LNCAP (cell line): ENCODE results near the gene SYNE1.

Source experiments
- TF ChIP-seq, protein P1 (sequence below): fragments of 450-650 bp; IDR thresholded peaks from 2 replicates; pipeline ENCODE4 v1.5.1; 2017; ENCODE audit warnings: mild to moderate bottlenecking

SYNE1 gene

DNA sequence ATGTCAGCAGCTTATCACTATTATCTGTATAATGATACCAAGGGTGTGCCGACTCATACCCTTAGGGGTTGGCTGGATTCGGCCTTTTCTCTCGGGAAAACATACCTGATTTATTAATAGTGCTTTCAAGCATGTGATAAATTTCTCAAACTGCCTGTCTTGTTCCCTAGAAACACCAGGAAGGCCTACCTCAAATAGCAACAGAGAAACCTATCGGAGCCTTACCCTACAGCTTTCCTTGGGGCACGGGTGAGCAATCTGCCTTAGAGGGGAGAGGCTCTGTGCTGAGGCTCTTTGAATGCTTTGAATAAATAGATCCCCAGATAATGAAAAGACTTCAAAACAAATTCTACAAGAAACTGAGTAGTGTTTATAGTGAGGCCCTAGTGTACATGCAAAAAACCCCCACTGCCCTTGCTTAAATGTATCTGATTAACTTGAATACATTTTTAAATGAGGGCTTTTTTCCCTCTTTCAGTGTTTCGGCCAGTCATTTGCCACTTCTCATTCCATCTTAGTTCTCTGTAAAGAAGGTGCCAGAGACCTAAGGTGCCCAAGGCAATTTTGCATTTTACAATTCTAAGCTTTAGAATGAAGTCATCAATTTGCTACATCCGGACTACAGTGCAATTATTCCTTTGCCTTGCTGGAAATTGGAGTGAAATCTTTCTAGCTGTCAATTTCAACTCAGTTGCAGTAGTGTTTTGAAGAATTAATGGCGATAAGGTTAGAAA is 509.6 kb downstream of the SYNE1 start:
- TF ChIP-seq, protein P1, sequence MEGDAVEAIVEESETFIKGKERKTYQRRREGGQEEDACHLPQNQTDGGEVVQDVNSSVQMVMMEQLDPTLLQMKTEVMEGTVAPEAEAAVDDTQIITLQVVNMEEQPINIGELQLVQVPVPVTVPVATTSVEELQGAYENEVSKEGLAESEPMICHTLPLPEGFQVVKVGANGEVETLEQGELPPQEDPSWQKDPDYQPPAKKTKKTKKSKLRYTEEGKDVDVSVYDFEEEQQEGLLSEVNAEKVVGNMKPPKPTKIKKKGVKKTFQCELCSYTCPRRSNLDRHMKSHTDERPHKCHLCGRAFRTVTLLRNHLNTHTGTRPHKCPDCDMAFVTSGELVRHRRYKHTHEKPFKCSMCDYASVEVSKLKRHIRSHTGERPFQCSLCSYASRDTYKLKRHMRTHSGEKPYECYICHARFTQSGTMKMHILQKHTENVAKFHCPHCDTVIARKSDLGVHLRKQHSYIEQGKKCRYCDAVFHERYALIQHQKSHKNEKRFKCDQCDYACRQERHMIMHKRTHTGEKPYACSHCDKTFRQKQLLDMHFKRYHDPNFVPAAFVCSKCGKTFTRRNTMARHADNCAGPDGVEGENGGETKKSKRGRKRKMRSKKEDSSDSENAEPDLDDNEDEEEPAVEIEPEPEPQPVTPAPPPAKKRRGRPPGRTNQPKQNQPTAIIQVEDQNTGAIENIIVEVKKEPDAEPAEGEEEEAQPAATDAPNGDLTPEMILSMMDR = no peak

DNA sequence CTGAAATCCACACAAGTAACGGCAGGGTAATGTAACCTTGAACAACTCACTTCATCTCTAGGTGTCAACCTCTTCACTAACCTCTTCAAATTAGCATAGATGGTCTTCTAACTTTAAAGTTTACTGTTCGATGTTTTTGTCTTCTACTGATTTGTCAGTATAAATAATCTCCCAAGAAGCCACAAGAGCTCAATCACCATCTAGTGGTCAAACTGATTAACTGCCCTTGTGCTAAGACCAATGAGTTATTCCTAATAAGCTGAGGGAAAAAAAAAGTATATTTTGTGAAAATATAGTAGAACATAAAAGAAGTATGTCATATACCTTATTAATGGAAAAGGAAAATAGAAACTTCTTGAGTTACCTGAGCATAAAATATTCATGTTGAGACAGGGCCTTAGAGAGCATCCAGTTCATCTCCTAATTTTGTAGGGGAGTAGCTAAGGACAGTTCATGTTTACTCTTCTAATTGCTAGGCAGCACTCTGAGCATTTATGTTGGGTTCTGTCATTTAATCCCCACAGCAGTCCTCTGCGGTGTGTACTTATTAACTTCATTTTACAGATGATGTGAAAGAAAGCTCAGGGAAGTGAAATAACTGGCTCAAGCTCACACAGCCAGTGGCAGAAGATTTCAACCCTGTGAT is 512.6 kb downstream of the SYNE1 start:
- TF ChIP-seq, protein P1 = peak; percentile 88

GRCh38 chr6:152123076-152123475 is 514.1 kb downstream of the SYNE1 start:
- TF ChIP-seq, protein P1 = no peak

DNA sequence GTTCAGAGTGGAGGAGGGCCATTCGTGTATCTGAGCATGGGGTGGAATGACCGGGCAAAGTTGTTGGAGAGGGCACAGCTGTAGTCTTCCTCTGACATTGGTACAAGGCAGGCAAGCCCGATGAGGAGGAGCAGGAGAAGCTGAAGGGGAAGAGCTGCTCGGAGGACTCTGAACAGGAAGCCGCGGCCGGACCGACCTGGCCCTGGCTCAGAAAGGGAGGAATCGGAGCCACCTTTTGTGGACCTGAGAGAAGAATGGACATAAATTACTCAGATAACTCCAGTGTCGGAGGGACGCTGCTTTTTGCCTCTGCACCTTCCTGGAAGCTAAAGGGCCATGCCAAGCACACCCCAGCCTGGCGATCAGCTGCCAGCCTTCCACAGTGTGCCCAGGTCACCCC is 514.7 kb downstream of the SYNE1 start:
- TF ChIP-seq, protein P1 = no peak

DNA sequence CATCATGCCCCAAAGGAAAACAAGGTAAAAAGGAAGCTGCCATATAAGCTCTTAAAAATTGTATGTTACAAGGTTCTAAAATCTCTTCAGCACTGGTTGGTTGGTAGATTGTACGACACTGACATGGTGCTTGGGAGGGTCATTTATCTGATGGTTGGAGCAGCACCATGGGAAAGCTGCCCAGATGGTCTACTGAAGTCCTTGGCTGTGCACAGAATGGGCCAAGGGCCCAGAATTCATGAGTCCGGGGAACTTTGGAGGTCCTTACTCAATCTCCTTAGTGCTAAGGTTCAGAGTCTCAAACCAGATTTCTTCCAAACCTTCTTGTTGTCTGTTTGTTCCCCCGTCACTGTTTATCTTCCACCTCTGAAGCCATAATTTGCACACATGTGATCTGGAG is 515.3 kb downstream of the SYNE1 start:
- TF ChIP-seq, protein P1 = no peak

GRCh38 chr6:152119831-152120230 is 517.3 kb downstream of the SYNE1 start:
- TF ChIP-seq, protein P1 = no peak

GRCh38 chr6:152118678-152119077 is 518.5 kb downstream of the SYNE1 start:
- TF ChIP-seq, protein P1 = no peak
